Fibroblast of pulmonary artery (primary cell): Measurements from ENCODE around the gene GJD2.
A peak's percentile ranks its signal among the peaks of the same experiment; 100 is the strongest.

Experiments
- DNase-seq: peaks from one replicate; pipeline ENCODE4 v3.0.0-alpha.2; 2010; ENCODE audit warnings: low read depth
- H3K4me3 ChIP-seq: replicated peaks from 2 replicates; pipeline ENCODE4 v1.5.1; 2011; ENCODE audit warnings: low read depth, mild to moderate bottlenecking, control low read depth, low read length, moderate library complexity
- CTCF ChIP-seq: IDR thresholded peaks from 2 replicates; pipeline ENCODE4 v1.5.1; 2011; ENCODE audit warnings: mild to moderate bottlenecking, control low read depth, low read length, inconsistent platforms; ENCODE audit errors: missing control alignments

The GJD2 gene

GRCh38 chr15:34729886-34730285 is 24.9 kb downstream of the GJD2 start:
- TF ChIP-seq CTCF: no peak
- no peak for DNase-seq
- no peak overlapping the region for H3K4me3 ChIP-seq

- no peak for TF ChIP-seq CTCF
- no peak overlapping the region for H3K4me3 ChIP-seq
- DNase-seq: no peak
Measured at GRCh38 chr15:34729056-34729455, 25.7 kb downstream of the GJD2 start.

GRCh38 chr15:34726406-34727100 is 28.2 kb downstream of the GJD2 start:
- no peak overlapping the region for H3K4me3 ChIP-seq
- TF ChIP-seq CTCF: no peak
- DNase-seq: peak; percentile 6

- no peak for DNase-seq
- TF ChIP-seq CTCF: no peak
Measured at GRCh38 chr15:34725556-34725955, 29.2 kb downstream of the GJD2 start.

GRCh38 chr15:34724481-34724880 is 30.3 kb downstream of the GJD2 start:
- no peak for TF ChIP-seq CTCF
- no peak for DNase-seq

More at GRCh38 chr15:34725556-34725955, 29.2 kb downstream of the GJD2 start:
- no peak overlapping the region for H3K4me3 ChIP-seq

GRCh38 chr15:34722439-34722836 is 32.4 kb downstream of the GJD2 start:
- no peak overlapping the region for H3K4me3 ChIP-seq
- peak; percentile 19 for DNase-seq
- TF ChIP-seq CTCF: peak; percentile 16

More at GRCh38 chr15:34724481-34724880, 30.3 kb downstream of the GJD2 start:
- no peak overlapping the region for H3K4me3 ChIP-seq
